Activated CD4-positive, alpha-beta T cell treated with anti-CD3 and anti-CD28 coated beads for 1 hour (primary cell): ENCODE results near the gene LCE7A.

Source experiments
- DNase-seq: peaks from one replicate; pipeline ENCODE4 v3.0.0-alpha.2; 2020

LCE7A gene

GRCh38 chr1:152859696-152860095, at the start of gene LCE7A:
Gene LCE7A (plus strand): TSS chr1:152859996. CDS start chr1:152860698, 702 bp downstream.
- no peak for DNase-seq

GRCh38 chr1:152811050-152811449, 48.7 kb upstream of the LCE7A start:
- no peak for DNase-seq

- no peak for DNase-seq
Measured at GRCh38 chr1:152811671-152812070, 48.1 kb upstream of the LCE7A start, which contains the start of gene LCE1B. Gene LCE1B (plus strand): TSS chr1:152811971. CDS start chr1:152812447, 476 bp downstream.

- DNase-seq: no peak
Measured at GRCh38 chr1:152817309-152817708, 42.5 kb upstream of the LCE7A start.

GRCh38 chr1:152823294-152823693, 36.5 kb upstream of the LCE7A start:
- no peak for DNase-seq

- no peak for DNase-seq
Measured at GRCh38 chr1:152824964-152825363, 34.8 kb upstream of the LCE7A start.

GRCh38 chr1:152827173-152827572, 32.6 kb upstream of the LCE7A start, which contains the start of gene LCE1A:
Gene LCE1A (plus strand): TSS chr1:152827473. CDS start chr1:152827473, 0 bp downstream.
- DNase-seq: no peak

- no peak for DNase-seq
Measured at GRCh38 chr1:152836870-152837269, 22.9 kb upstream of the LCE7A start.

GRCh38 chr1:152842556-152842955, 17.2 kb upstream of the LCE7A start, which contains the start of gene LCE6A:
Gene LCE6A (plus strand): TSS chr1:152842856. CDS start chr1:152843521, 665 bp downstream.
- DNase-seq: no peak

GRCh38 chr1:152855661-152856060, 4.1 kb upstream of the LCE7A start:
- DNase-seq: no peak

- DNase-seq: no peak
Measured at GRCh38 chr1:152858062-152858461, 1.7 kb upstream of the LCE7A start.

- DNase-seq: no peak
Measured at GRCh38 chr1:152860129-152860528, 333 bp downstream of the LCE7A start.

GRCh38 chr1:152861374-152861773, 1.6 kb downstream of the LCE7A start:
- no peak for DNase-seq

- no peak for DNase-seq
Measured at GRCh38 chr1:152864443-152864842, 4.6 kb downstream of the LCE7A start.

GRCh38 chr1:152866321-152866720, 6.5 kb downstream of the LCE7A start:
- no peak for DNase-seq

- peak; percentile 22 for DNase-seq
Measured at GRCh38 chr1:152869808-152870419, 10.1 kb downstream of the LCE7A start.

- no peak for DNase-seq
Measured at GRCh38 chr1:152870831-152871730, 11.3 kb downstream of the LCE7A start.

GRCh38 chr1:152871731-152872126, 11.9 kb downstream of the LCE7A start:
- no peak for DNase-seq

GRCh38 chr1:152873495-152873894, 13.7 kb downstream of the LCE7A start:
- DNase-seq: no peak

GRCh38 chr1:152876827-152877226, 17.0 kb downstream of the LCE7A start:
- DNase-seq: no peak

- DNase-seq: no peak
Measured at GRCh38 chr1:152878042-152878441, 18.2 kb downstream of the LCE7A start, which contains the start of gene SMCP. Gene SMCP (plus strand): TSS chr1:152878322. CDS start chr1:152884423, 6,101 bp downstream.

GRCh38 chr1:152879559-152880198, 19.9 kb downstream of the LCE7A start:
- no peak for DNase-seq

GRCh38 chr1:152880316-152880715, 20.5 kb downstream of the LCE7A start:
- DNase-seq: no peak
